Suprapubic skin (tissue), 3 donors: ENCODE data around the gene ABHD1.

Source experiments
- POLR2A ChIP-seq, 2 donors: fragments of 450-650 bp; IDR thresholded peaks; one replicate each; pipeline ENCODE4 v1.6.1; 2017; ENCODE audit warnings: antibody characterized with exemption in 2 of 2, mild to moderate bottlenecking in 2 of 2, moderate library complexity in 2 of 2
- TF ChIP-seq, protein P1 (sequence below), 2 donors: fragments of 200-600 bp in 1 of 2; fragments of 450-650 bp in 1 of 2; sonication (generic) in 1 of 2; IDR thresholded peaks; one replicate each; pipeline ENCODE4 v1.5.1; 2016 to 2019; ENCODE audit warnings: antibody characterized with exemption in 2 of 2, mild to moderate bottlenecking in 1 of 2, moderate library complexity in 1 of 2

DNA sequence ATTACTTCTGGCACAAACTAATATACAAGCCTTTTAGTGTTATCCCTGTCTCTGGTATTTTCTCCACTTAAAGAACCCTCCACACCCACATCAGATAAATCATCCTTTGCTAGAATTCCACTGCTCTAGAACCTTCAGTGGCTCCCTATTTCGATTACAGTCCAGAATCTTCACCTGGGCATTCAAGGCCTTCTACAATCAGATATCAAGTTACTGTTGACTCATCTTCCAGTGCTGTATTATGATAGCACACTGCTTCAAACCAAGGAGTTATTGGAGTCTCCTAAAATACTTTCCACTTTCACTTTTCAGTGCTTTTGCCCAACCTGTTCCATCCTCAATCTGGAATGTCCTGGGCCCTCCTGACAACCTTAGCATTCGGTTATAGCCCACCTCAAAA lies 8.1 kb upstream of the ABHD1 start:
- no peak for TF ChIP-seq POLR2A (IDR thresholded peaks at IDR 0.05)
- TF ChIP-seq, protein P1, sequence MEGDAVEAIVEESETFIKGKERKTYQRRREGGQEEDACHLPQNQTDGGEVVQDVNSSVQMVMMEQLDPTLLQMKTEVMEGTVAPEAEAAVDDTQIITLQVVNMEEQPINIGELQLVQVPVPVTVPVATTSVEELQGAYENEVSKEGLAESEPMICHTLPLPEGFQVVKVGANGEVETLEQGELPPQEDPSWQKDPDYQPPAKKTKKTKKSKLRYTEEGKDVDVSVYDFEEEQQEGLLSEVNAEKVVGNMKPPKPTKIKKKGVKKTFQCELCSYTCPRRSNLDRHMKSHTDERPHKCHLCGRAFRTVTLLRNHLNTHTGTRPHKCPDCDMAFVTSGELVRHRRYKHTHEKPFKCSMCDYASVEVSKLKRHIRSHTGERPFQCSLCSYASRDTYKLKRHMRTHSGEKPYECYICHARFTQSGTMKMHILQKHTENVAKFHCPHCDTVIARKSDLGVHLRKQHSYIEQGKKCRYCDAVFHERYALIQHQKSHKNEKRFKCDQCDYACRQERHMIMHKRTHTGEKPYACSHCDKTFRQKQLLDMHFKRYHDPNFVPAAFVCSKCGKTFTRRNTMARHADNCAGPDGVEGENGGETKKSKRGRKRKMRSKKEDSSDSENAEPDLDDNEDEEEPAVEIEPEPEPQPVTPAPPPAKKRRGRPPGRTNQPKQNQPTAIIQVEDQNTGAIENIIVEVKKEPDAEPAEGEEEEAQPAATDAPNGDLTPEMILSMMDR (IDR thresholded peaks at IDR 0.05): no peak
